PC-3 (cell line): ENCODE measurements around the gene LAMTOR5. TPM values are rescaled to one million over a fixed set of nuclear protein-coding genes. Genes with fewer than 3 reads are reported as not detected.
A peak's percentile ranks its signal among the peaks of the same experiment; 100 is the strongest.
"Not testable (repeated sequence)": the region's sequence is repeated elsewhere in the genome, so short reads cannot be mapped to it uniquely, and the experiment has no call there.

Source experiments
- ATAC-seq: fragments of 200-7000 bp; cut with Tn5 transposase; 2 replicates; pipeline ENCODE4 v1.9.1; 2020; ENCODE audit warnings: mild to moderate bottlenecking, moderate library complexity
- BruUV-seq: library from RNA; stranded (reverse); fragments of 400-500 nt; replicated peaks from 2 replicates; lab custom pipeline; 2021; lab: Mats Ljungman, UMichigan
- CTCF ChIA-PET: fragments of 300-600 bp; sonication (Branson Sonifier 250); formaldehyde crosslinking; loops from one replicate; lab custom pipeline; 2022; ENCODE audit warnings: antibody characterized with exemption; lab: Charles Lee
- POLR2A ChIA-PET: fragments of 300-600 bp; sonication (Branson Sonifier 250); formaldehyde crosslinking; loops from one replicate; lab custom pipeline; 2022; ENCODE audit warnings: antibody characterized with exemption; ENCODE audit not compliant: unreplicated experiment; lab: Charles Lee
- DNase-seq: peaks from one replicate; pipeline ENCODE4 v3.0.0-alpha.2; 2015
- H2AFZ ChIP-seq: fragments of 300-600 bp; sonication (generic); 2 replicates; pipeline ENCODE4 v1.6.0; 2016; ENCODE audit warnings: antibody characterized with exemption, low read length
- H3F3A ChIP-seq: fragments of 300-600 bp; sonication (generic); one replicate; pipeline ENCODE4 v1.6.0; 2017; ENCODE audit warnings: antibody characterized with exemption, low read length, control low read depth, mild to moderate bottlenecking; ENCODE audit not compliant: unreplicated experiment
- H3K27ac ChIP-seq: fragments of 300-600 bp; sonication (generic); 2 replicates; pipeline ENCODE4 v1.5.1; 2016; ENCODE audit warnings: mild to moderate bottlenecking, low read length
- H3K27me3 ChIP-seq: fragments of 300-600 bp; sonication (generic); 2 replicates; pipeline ENCODE4 v1.6.1; 2016; ENCODE audit warnings: low read length, mixed read lengths
- H3K36me3 ChIP-seq: fragments of 300-600 bp; sonication (generic); 2 replicates; pipeline ENCODE4 v1.6.1; 2016; ENCODE audit warnings: low read depth, mixed run types, low read length, mixed read lengths
- H3K4me1 ChIP-seq: fragments of 300-600 bp; sonication (generic); 2 replicates; pipeline ENCODE4 v1.5.1; 2016; ENCODE audit warnings: low read length; ENCODE audit not compliant: insufficient read depth
- H3K4me2 ChIP-seq: fragments of 300-600 bp; sonication (generic); 2 replicates; pipeline ENCODE4 v1.6.0; 2016; ENCODE audit warnings: low read length
- H3K4me3 ChIP-seq: fragments of 300-600 bp; sonication (generic); 2 replicates; pipeline ENCODE4 v1.5.1; 2016; ENCODE audit warnings: mild to moderate bottlenecking, low read length, mixed read lengths
- H3K79me2 ChIP-seq: fragments of 300-600 bp; sonication (generic); 2 replicates; pipeline ENCODE4 v1.6.1; 2017; ENCODE audit warnings: low read length, mixed read lengths
- H3K9ac ChIP-seq: fragments of 300-600 bp; sonication (generic); 2 replicates; pipeline ENCODE4 v1.6.0; 2016; ENCODE audit warnings: mild to moderate bottlenecking, low read length
- H3K9me2 ChIP-seq: fragments of 300-600 bp; sonication (generic); replicated peaks from 2 replicates; pipeline ENCODE4 v1.6.1; 2016; ENCODE audit warnings: mixed run types, low read length, mixed read lengths
- H3K9me3 ChIP-seq: fragments of 300-600 bp; sonication (generic); 2 replicates; pipeline ENCODE4 v1.6.1; 2016; ENCODE audit warnings: low read length, mixed read lengths
- H4K20me1 ChIP-seq: fragments of 300-600 bp; sonication (generic); 2 replicates; pipeline ENCODE4 v1.6.1; 2016; ENCODE audit warnings: low read length, mixed read lengths
- EZH2 ChIP-seq: fragments of 300-600 bp; sonication (generic); IDR thresholded peaks from one replicate; pipeline ENCODE4 v1.6.1; 2017; ENCODE audit warnings: antibody characterized with exemption, mild to moderate bottlenecking, low read length; ENCODE audit not compliant: unreplicated experiment
- EZH2phosphoT487 ChIP-seq: fragments of 300-600 bp; sonication (generic); IDR thresholded peaks from 2 replicates; pipeline ENCODE4 v1.6.1; 2018; ENCODE audit warnings: mild to moderate bottlenecking, antibody characterized with exemption, low read length, borderline replicate concordance
- intact Hi-C: fragments of 100-400 bp; cut with micrococcal nuclease; formaldehyde crosslinking; loops from 2 replicates; pipeline ENCODE4 v1.9.0; 2023
- total RNA-seq: library from RNA; depleted of rRNA; stranded (reverse); fragments of >200 nt; gene quantifications from 2 replicates; pipeline ENCODE4 v1.2.3, GENCODE V29; 2014
- TF ChIP-seq, protein P1 (sequence below): fragments of 300-600 bp; sonication (generic); conservative IDR thresholded peaks from 2 replicates; pipeline ENCODE4 v1.5.1; 2017; ENCODE audit warnings: antibody characterized with exemption, low read depth, mild to moderate bottlenecking, low read length

LAMTOR5 gene
- total RNA-seq, 1 experiment from 2014 or later: 143 TPM

DNA sequence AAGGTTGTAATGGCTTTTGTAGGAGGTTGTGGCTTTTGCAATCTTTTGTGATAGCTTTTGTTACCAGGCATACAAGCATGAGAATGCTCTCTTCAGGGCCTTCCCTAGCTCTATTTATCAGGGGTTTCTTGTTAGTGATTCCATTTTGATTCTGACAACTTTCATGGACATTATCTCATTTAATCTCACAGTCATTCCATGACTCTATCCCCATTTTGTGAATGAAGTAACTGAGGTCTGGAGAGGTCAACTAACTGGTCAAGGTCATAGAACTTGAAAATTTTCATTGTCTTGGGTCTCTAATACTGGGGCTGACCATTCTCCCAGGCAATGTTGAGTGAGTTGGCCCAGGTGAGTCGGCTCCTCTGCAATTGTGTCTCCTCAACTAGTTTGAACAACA is 11.2 kb upstream of the LAMTOR5 start:
- POLR2A ChIA-PET: no interaction called here

DNA sequence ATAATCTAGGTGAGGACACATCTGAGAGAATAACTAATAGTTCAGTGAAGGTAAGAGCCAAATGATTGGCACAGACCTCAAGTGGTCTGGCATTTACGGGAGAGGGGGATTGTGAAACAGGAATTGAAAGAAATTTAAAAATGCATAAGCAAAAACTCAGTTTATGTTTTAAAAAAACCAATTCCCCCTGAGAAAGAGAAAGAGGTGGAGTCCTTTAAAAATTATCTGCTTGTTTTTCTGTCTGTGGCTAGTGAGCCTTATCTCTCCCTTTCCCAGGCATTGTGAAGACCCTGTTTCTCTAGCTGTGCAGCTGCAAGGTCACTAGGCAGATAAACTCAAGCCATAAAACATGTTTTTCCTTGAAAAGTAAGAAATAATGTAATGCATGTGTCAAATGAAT is 5.6 kb upstream of the LAMTOR5 start:
- H4K20me1 ChIP-seq, H3K4me3 ChIP-seq, H3K9me2 ChIP-seq, H3K9me3 ChIP-seq, H3K79me2 ChIP-seq, H3K27ac ChIP-seq, H3K4me1 ChIP-seq, POLR2A ChIA-PET, DNase-seq, H3F3A ChIP-seq, H3K9ac ChIP-seq, H2AFZ ChIP-seq, H3K4me2 ChIP-seq, ATAC-seq, BruUV-seq, H3K36me3 ChIP-seq, H3K27me3 ChIP-seq: not testable (repeated sequence)
- intact Hi-C loops: loop anchor here (5.0 to 10.0 kb wide), 2 partner anchors 202 to 211 kb away; no protein-coding TSS in a partner anchor
- CTCF ChIA-PET: interaction anchor here (0.6 to 1.6 kb wide), 4 partner anchors 47 to 618 kb away, joined by 3 to 11 read pairs (median 6); no protein-coding TSS in a partner anchor

More for the DNA sequence above, 11.2 kb upstream of the LAMTOR5 start:
- intact Hi-C loops: loop anchor here (10.0 kb wide), 1 partner anchor 196 kb away; no protein-coding TSS in a partner anchor
- no peak overlapping the region for H3K4me3 ChIP-seq
- TF ChIP-seq EZH2phosphoT487 (no peak), EZH2 (no peak)
- TF ChIP-seq, protein P1, sequence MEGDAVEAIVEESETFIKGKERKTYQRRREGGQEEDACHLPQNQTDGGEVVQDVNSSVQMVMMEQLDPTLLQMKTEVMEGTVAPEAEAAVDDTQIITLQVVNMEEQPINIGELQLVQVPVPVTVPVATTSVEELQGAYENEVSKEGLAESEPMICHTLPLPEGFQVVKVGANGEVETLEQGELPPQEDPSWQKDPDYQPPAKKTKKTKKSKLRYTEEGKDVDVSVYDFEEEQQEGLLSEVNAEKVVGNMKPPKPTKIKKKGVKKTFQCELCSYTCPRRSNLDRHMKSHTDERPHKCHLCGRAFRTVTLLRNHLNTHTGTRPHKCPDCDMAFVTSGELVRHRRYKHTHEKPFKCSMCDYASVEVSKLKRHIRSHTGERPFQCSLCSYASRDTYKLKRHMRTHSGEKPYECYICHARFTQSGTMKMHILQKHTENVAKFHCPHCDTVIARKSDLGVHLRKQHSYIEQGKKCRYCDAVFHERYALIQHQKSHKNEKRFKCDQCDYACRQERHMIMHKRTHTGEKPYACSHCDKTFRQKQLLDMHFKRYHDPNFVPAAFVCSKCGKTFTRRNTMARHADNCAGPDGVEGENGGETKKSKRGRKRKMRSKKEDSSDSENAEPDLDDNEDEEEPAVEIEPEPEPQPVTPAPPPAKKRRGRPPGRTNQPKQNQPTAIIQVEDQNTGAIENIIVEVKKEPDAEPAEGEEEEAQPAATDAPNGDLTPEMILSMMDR: no peak
- no peaks in the 10 kb centered on the region for H3K4me1 ChIP-seq
- no peaks in the 10 kb centered on the region for H3F3A ChIP-seq
- no peak overlapping the region for H3K9ac ChIP-seq
- no peak for DNase-seq
- no peaks in the 10 kb centered on the region for H4K20me1 ChIP-seq
- no peaks in the 10 kb centered on the region for H3K36me3 ChIP-seq
- no peak for ATAC-seq
- no peak overlapping the region for H3K4me2 ChIP-seq
- CTCF ChIA-PET: interaction anchor here (0.7 kb wide), 1 partner anchor 78 kb away, joined by 3 read pairs; no protein-coding TSS in a partner anchor
- no peaks in the 10 kb centered on the region for H3K9me2 ChIP-seq
- no TSS peak for BruUV-seq
- H3K79me2 ChIP-seq: no peaks in the 10 kb centered on the region
- 0 out of 2 replicates have a peak, but pooled peaks cover 3% of the 10 kb centered on the region for H3K27me3 ChIP-seq
- no peak overlapping the region for H2AFZ ChIP-seq
- H3K27ac ChIP-seq: no peak overlapping the region
- H3K9me3 ChIP-seq: no peaks in the 10 kb centered on the region

DNA sequence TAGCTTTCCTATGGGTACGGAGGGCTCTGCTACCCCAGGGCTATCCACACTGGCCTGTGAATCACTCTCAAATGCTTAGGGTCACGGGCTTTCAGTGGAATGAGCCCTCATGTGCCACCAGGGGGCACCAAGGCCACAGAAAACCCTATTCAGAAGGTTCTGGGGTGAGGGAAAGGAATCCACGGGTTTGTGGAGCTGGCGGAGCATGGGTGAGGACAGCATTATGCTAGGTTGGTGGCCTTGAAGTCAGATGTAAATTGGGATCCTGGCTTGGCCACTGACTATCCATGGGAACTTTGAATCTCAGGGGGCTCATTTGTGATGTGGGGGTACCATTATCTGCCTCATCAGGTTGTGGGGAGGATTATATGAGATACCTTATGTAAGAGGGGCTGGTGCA is 5.1 kb upstream of the LAMTOR5 start:
- no peak overlapping the region for H3K9ac ChIP-seq
- H3K36me3 ChIP-seq: no peaks in the 10 kb centered on the region
- intact Hi-C loops: loop anchor here (1.0 to 10.0 kb wide), 5 partner anchors 48 to 210 kb away; no protein-coding TSS in a partner anchor
- peaks cover 8% of the 10 kb centered on the region for H3K79me2 ChIP-seq
- ChIA-PET CTCF (interaction anchor here (0.6 to 1.6 kb wide), 5 partner anchors 48 to 618 kb away, joined by 3 to 11 read pairs (median 3); no protein-coding TSS in a partner anchor), POLR2A (no interaction called here)
- peaks cover 8% of the 10 kb centered on the region; the same call in 1 of the 2 replicates for H3K4me1 ChIP-seq
- DNase-seq (peak; percentile 78), ATAC-seq (peak; percentile 83)
- TF ChIP-seq, protein P1: peak; percentile 90
- TF ChIP-seq EZH2phosphoT487 (no peak), EZH2 (no peak)
- H3K9me2 ChIP-seq: no peaks in the 10 kb centered on the region
- no peaks in the 10 kb centered on the region for H3K9me3 ChIP-seq
- no peak overlapping the region for H3K4me2 ChIP-seq
- H4K20me1 ChIP-seq: no peaks in the 10 kb centered on the region
- BruUV-seq: no TSS peak
- H2AFZ ChIP-seq: no peak overlapping the region
- no peak overlapping the region for H3K27ac ChIP-seq
- no peaks in the 10 kb centered on the region for H3K27me3 ChIP-seq
- H3F3A ChIP-seq: no peaks in the 10 kb centered on the region
- no peak overlapping the region for H3K4me3 ChIP-seq
